Measurements from ENCODE around the gene FUT9. TPM values are rescaled to one million over a fixed set of nuclear protein-coding genes. Genes with fewer than 3 reads are reported as not detected.

FUT9 gene
- polyA plus RNA-seq, 1 donor (not counting 4 experiments of a cell fraction or from before 2014, with no cell fraction given), result not detected

GRCh38 chr6:96066376-96066775 lies 50.6 kb downstream of the FUT9 start:
- Histone ChIP-seq H3K4me1 (ENCODE audit: control insufficient read depth, extremely low read depth, insufficient read depth, low read length) (no peaks in the 10 kb centered on the region), H3K9ac (ENCODE audit: control insufficient read depth, extremely low read depth, insufficient read depth, low read length) (no peak overlapping the region), H3K9me1 (ENCODE audit: control insufficient read depth, extremely low read depth, insufficient read depth, low read length) (no peaks in the 10 kb centered on the region), H3K27me3 (ENCODE audit: control insufficient read depth, extremely low read depth, insufficient read depth, low read length) (no peaks in the 10 kb centered on the region), H2AFZ (ENCODE audit: control insufficient read depth, low read length) (no peak overlapping the region), H3K27ac (ENCODE audit: control insufficient read depth, insufficient read depth, low read length) (no peak overlapping the region), H3K4me2 (ENCODE audit: control insufficient read depth, extremely low read depth, insufficient read depth, low read depth, low read length) (no peak overlapping the region), H3K4me3 (ENCODE audit: control insufficient read depth in 2 of 3, extremely low read depth in 1 of 3, insufficient read depth in 2 of 3, low read depth in 1 of 3, low read length in 3 of 3) (no peak overlapping the region), H3K79me2 (ENCODE audit: control insufficient read depth, insufficient read depth, low read length) (no peaks in the 10 kb centered on the region), H3K36me3 (ENCODE audit: control insufficient read depth in 2 of 2, extremely low read depth in 1 of 2, insufficient read depth in 2 of 2, low read length in 2 of 2) (no peaks in the 10 kb centered on the region), H3K9me3 (ENCODE audit: control insufficient read depth, low read depth, low read length) (no peaks in the 10 kb centered on the region), H4K20me1 (ENCODE audit: control insufficient read depth, extremely low read depth, insufficient read depth, low read length) (no peaks in the 10 kb centered on the region)
- dilution Hi-C loops (cut with MboI; ENCODE audit: extremely low pct_ligation_motif_present, low sequenced_read_pairs), result no loop called here
- no peak for FAIRE-seq
- no peak for DNase-seq (ENCODE audit: low read depth, low spot score)
- TF ChIP-seq EZH2 (IDR thresholded peaks at IDR 0.05; ENCODE audit: low read length) (no peak), CTCF (optimal IDR thresholded peaks at IDR 0.05 in 1 of 3, IDR thresholded peaks at IDR 0.05 in 1 of 3, conservative IDR thresholded peaks at IDR 0.05 in 1 of 3; ENCODE audit: extremely low read depth in 1 of 3, insufficient read depth in 2 of 3, low read length in 3 of 3) (no peak)

- Histone ChIP-seq H2AFZ (ENCODE audit: control insufficient read depth, low read length) (no peak overlapping the region), H3K9me3 (ENCODE audit: control insufficient read depth, low read depth, low read length) (no peaks in the 10 kb centered on the region), H3K27ac (ENCODE audit: control insufficient read depth, insufficient read depth, low read length) (no peak overlapping the region), H3K9ac (ENCODE audit: control insufficient read depth, extremely low read depth, insufficient read depth, low read length) (no peak overlapping the region), H3K27me3 (ENCODE audit: control insufficient read depth, extremely low read depth, insufficient read depth, low read length) (no peaks in the 10 kb centered on the region), H3K4me1 (ENCODE audit: control insufficient read depth, extremely low read depth, insufficient read depth, low read length) (no peaks in the 10 kb centered on the region), H3K4me2 (ENCODE audit: control insufficient read depth, extremely low read depth, insufficient read depth, low read depth, low read length) (no peak overlapping the region), H3K9me1 (ENCODE audit: control insufficient read depth, extremely low read depth, insufficient read depth, low read length) (no peaks in the 10 kb centered on the region), H3K36me3 (ENCODE audit: control insufficient read depth in 2 of 2, extremely low read depth in 1 of 2, insufficient read depth in 2 of 2, low read length in 2 of 2) (no peaks in the 10 kb centered on the region), H4K20me1 (ENCODE audit: control insufficient read depth, extremely low read depth, insufficient read depth, low read length) (no peaks in the 10 kb centered on the region), H3K79me2 (ENCODE audit: control insufficient read depth, insufficient read depth, low read length) (no peaks in the 10 kb centered on the region), H3K4me3 (ENCODE audit: control insufficient read depth in 2 of 3, extremely low read depth in 1 of 3, insufficient read depth in 2 of 3, low read depth in 1 of 3, low read length in 3 of 3) (no peak overlapping the region)
- TF ChIP-seq EZH2 (IDR thresholded peaks at IDR 0.05; ENCODE audit: low read length) (no peak), CTCF (optimal IDR thresholded peaks at IDR 0.05 in 1 of 3, IDR thresholded peaks at IDR 0.05 in 1 of 3, conservative IDR thresholded peaks at IDR 0.05 in 1 of 3; ENCODE audit: extremely low read depth in 1 of 3, insufficient read depth in 2 of 3, low read length in 3 of 3) (no peak)
- dilution Hi-C loops (cut with MboI; ENCODE audit: extremely low pct_ligation_motif_present, low sequenced_read_pairs), result no loop called here
- DNase-seq (ENCODE audit: low read depth, low spot score) (no peak), FAIRE-seq (no peak)
These were observed 57.8 kb downstream of the FUT9 start for GRCh38 chr6:96073555-96073954.

Measured in keratinocyte (primary cell).